ENCODE results near the gene MBD6.

- TF ChIP-seq BACH2 (CRISPR knock-in tag; IDR thresholded peaks at IDR 0.05; ENCODE audit: borderline replicate concordance): no peak
- TF ChIP-seq RARB (CRISPR knock-in tag; IDR thresholded peaks at IDR 0.05): no peak
- no peak for TF ChIP-seq ZC3H10 (CRISPR knock-in tag; IDR thresholded peaks at IDR 0.05)
- TF ChIP-seq GLIS3 (CRISPR knock-in tag; IDR thresholded peaks at IDR 0.05): no peak
- no peak for TF ChIP-seq OSR1 (CRISPR knock-in tag; IDR thresholded peaks at IDR 0.05)
Measured at GRCh38 chr12:57558864-57559263, 36.2 kb downstream of the MBD6 start.

Measured in SK-N-SH treated with all-trans-retinoic acid at 6 μM for 48 hours (cell line).